ENCODE measurements around the gene ERMN. TPM values are rescaled to one million over a fixed set of nuclear protein-coding genes. Genes with fewer than 3 reads are reported as not detected.
"Not testable (repeated sequence)": the region's sequence is repeated elsewhere in the genome, so short reads cannot be mapped to it uniquely, and the experiment has no call there.

The ERMN gene, protein sequence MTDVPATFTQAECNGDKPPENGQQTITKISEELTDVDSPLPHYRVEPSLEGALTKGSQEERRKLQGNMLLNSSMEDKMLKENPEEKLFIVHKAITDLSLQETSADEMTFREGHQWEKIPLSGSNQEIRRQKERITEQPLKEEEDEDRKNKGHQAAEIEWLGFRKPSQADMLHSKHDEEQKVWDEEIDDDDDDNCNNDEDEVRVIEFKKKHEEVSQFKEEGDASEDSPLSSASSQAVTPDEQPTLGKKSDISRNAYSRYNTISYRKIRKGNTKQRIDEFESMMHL
- total RNA-seq: 0.17 TPM in 1 of 2 replicates, not detected in the other
- polyA plus RNA-seq: not detected in 2 replicates
- 0.03 and 0.07 TPM in 2 replicates for polyA plus RNA-seq (2012)
- not detected in 2 replicates for polyA minus RNA-seq (ENCODE audit: low replicate concordance)

DNA sequence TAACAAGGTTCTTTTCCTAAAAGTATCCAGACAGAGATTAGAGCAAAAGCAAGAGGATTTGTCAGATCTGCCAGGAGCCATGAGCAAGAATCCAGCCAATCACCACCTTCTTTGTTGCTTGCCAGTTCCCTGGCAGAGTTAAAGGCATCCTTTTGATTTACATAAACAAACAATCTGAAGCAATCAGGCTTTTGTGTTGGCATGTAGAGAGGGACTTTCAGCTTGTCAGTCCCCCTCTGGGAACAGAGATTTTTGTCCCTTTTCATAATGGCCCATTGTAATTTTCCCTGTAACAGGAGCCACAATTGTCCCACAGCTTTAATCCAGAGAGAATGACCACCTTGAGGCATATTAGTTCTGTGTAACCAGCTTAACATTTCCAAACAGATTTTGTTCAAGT lies at the start of gene ERMN:
ERMN (minus strand) TSS at position 39 of the 400 bp plus-strand sequence. CDS start 182 bp downstream, outside the sequence.
- no peak within 1 kb of the TSS for H3K4me3 ChIP-seq (replicated peaks in 1 of 4; ENCODE audit: control extremely low read depth in 1 of 4, insufficient read depth in 1 of 4, low read depth in 3 of 4, low read length in 4 of 4)
- TF ChIP-seq, protein P1, sequence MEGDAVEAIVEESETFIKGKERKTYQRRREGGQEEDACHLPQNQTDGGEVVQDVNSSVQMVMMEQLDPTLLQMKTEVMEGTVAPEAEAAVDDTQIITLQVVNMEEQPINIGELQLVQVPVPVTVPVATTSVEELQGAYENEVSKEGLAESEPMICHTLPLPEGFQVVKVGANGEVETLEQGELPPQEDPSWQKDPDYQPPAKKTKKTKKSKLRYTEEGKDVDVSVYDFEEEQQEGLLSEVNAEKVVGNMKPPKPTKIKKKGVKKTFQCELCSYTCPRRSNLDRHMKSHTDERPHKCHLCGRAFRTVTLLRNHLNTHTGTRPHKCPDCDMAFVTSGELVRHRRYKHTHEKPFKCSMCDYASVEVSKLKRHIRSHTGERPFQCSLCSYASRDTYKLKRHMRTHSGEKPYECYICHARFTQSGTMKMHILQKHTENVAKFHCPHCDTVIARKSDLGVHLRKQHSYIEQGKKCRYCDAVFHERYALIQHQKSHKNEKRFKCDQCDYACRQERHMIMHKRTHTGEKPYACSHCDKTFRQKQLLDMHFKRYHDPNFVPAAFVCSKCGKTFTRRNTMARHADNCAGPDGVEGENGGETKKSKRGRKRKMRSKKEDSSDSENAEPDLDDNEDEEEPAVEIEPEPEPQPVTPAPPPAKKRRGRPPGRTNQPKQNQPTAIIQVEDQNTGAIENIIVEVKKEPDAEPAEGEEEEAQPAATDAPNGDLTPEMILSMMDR (conservative IDR thresholded peaks at IDR 0.05 in 1 of 2, IDR thresholded peaks at IDR 0.05 in 1 of 2; ENCODE audit: low read depth in 1 of 2, low read length in 2 of 2): no peak
- no peak for TF ChIP-seq EZH2 (IDR thresholded peaks at IDR 0.05; ENCODE audit: low read length, missing control alignments)
- H3K9me3 ChIP-seq (ENCODE audit: control insufficient read depth, insufficient read depth, low read depth, low read length): no peaks in the 10 kb centered on the region
- no peak within 1 kb of the TSS for H3K27ac ChIP-seq (ENCODE audit: insufficient read depth, low read length)
- H3K36me3 ChIP-seq (ENCODE audit: control insufficient read depth, insufficient read depth, low read length): no peaks in the 10 kb centered on the region
- H3K4me1 ChIP-seq (ENCODE audit: control insufficient read depth, extremely low read depth, insufficient read depth, low read length): no peaks in the 10 kb centered on the region
- no peaks in the 10 kb centered on the region for H3K79me2 ChIP-seq (ENCODE audit: control insufficient read depth, insufficient read depth, low read length)
- H4K20me1 ChIP-seq (ENCODE audit: control insufficient read depth, extremely low read depth, insufficient read depth, low read length): no peaks in the 10 kb centered on the region
- H3K27me3 ChIP-seq (ENCODE audit: control insufficient read depth, insufficient read depth, low read length): no peaks in the 10 kb centered on the region
- H3K4me2 ChIP-seq (ENCODE audit: extremely low read depth, insufficient read depth, low read length): no peak within 1 kb of the TSS
- DNase-seq (ENCODE audit: low read depth in 2 of 2): no peak
- no peak within 1 kb of the TSS for H2AFZ ChIP-seq (ENCODE audit: low read length)
- no peak within 1 kb of the TSS for H3K9ac ChIP-seq (ENCODE audit: insufficient read depth, low read length)

DNA sequence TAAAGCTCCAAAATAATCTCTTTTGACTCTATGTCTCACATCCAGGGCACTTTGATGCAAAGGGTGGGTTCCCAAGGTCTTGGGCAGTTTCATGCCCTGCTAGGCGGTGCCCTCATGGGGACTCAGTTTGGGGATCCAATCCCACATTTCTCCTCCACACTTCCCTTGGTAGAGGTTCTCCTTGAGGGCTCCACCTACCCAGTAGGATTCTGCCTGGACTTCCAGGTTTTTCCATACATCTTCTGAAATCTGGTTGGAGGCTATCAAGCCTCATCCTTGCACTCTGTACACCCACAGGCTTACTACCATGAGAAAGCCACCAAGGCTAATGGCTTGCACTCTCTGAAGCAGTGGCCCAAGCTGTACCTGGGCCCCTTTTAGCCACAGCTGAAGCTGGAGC lies 49.8 kb upstream of the ERMN start:
- no peak overlapping the region for H3K4me2 ChIP-seq (ENCODE audit: extremely low read depth, insufficient read depth, low read length)
- H3K4me3 ChIP-seq (replicated peaks in 1 of 4; ENCODE audit: control extremely low read depth in 1 of 4, insufficient read depth in 1 of 4, low read depth in 3 of 4, low read length in 4 of 4): no peak overlapping the region
- TF ChIP-seq EZH2 (IDR thresholded peaks at IDR 0.05; ENCODE audit: low read length, missing control alignments): no peak
- TF ChIP-seq, protein P1 (conservative IDR thresholded peaks at IDR 0.05 in 1 of 2, IDR thresholded peaks at IDR 0.05 in 1 of 2; ENCODE audit: low read depth in 1 of 2, low read length in 2 of 2): no peak
- no peak for DNase-seq (ENCODE audit: low read depth in 2 of 2)
- no peaks in the 10 kb centered on the region for H3K27me3 ChIP-seq (ENCODE audit: control insufficient read depth, insufficient read depth, low read length)
- no peak overlapping the region for H3K9ac ChIP-seq (ENCODE audit: insufficient read depth, low read length)
- no peak overlapping the region for H2AFZ ChIP-seq (ENCODE audit: low read length)
- H3K36me3 ChIP-seq (ENCODE audit: control insufficient read depth, insufficient read depth, low read length): no peaks in the 10 kb centered on the region
- H3K27ac ChIP-seq (ENCODE audit: insufficient read depth, low read length): no peak overlapping the region
- no peaks in the 10 kb centered on the region for H3K4me1 ChIP-seq (ENCODE audit: control insufficient read depth, extremely low read depth, insufficient read depth, low read length)
- no peaks in the 10 kb centered on the region for H3K79me2 ChIP-seq (ENCODE audit: control insufficient read depth, insufficient read depth, low read length)
- no peaks in the 10 kb centered on the region for H4K20me1 ChIP-seq (ENCODE audit: control insufficient read depth, extremely low read depth, insufficient read depth, low read length)
- no peaks in the 10 kb centered on the region for H3K9me3 ChIP-seq (ENCODE audit: control insufficient read depth, insufficient read depth, low read depth, low read length)

DNA sequence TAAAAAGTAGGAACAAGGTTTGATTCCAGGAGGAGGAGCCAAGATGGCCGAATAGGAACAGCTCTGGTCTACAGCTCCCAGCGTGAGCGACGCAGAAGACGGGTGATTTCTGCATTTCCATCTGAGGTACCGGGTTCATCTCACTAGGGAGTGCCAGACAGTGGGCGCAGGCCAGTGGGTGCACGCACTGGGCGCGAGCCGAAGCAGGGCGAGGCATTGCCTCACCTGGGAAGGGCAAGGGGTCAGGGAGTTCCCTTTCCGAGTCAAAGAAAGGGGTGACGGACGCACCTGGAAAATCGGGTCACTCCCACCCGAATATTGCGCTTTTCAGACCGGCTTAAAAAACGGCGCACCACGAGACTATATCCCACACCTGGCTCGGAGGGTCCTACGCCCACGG lies 42.9 kb upstream of the ERMN start:
- not testable (repeated sequence) for DNase-seq (ENCODE audit: low read depth in 2 of 2); H3K4me1 ChIP-seq (ENCODE audit: control insufficient read depth, extremely low read depth, insufficient read depth, low read length); H3K9ac ChIP-seq (ENCODE audit: insufficient read depth, low read length); H3K79me2 ChIP-seq (ENCODE audit: control insufficient read depth, insufficient read depth, low read length); H3K4me2 ChIP-seq (ENCODE audit: extremely low read depth, insufficient read depth, low read length); H2AFZ ChIP-seq (ENCODE audit: low read length); H3K27me3 ChIP-seq (ENCODE audit: control insufficient read depth, insufficient read depth, low read length); H3K9me3 ChIP-seq (ENCODE audit: control insufficient read depth, insufficient read depth, low read depth, low read length); H3K4me3 ChIP-seq (replicated peaks in 1 of 4; ENCODE audit: control extremely low read depth in 1 of 4, insufficient read depth in 1 of 4, low read depth in 3 of 4, low read length in 4 of 4); H3K27ac ChIP-seq (ENCODE audit: insufficient read depth, low read length); H3K36me3 ChIP-seq (ENCODE audit: control insufficient read depth, insufficient read depth, low read length); H4K20me1 ChIP-seq (ENCODE audit: control insufficient read depth, extremely low read depth, insufficient read depth, low read length)

Data from fibroblast of lung (primary cell).